GM21786 (cell line): ENCODE results near the gene DUSP10.

ENCODE experiments used
- ATAC-seq: cut with Tn5 transposase; IDR thresholded peaks from one replicate; pipeline ENCODE4 v1.9.1; 2021; ENCODE audit not compliant: unreplicated experiment

DUSP10 gene

DNA sequence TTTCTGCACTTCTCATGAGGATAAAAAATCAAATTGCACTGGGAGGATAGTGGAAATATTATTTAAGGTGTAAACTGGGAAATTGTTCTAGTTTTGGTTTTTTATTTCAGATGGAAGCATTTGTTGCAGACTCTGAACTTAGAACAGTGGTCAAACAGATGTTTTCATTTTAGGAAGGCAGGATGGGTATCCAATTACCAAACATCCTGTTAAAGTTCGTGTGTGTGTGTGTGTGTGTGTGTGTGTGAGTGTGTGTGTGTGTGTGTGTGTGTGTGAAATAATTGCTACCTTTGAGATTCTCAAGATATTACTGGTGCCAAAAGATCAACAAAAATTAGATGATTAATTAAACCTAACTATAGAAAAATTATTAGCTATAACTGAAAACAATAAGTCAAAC, 24.3 kb upstream of the DUSP10 start:
- no peak for ATAC-seq

DNA sequence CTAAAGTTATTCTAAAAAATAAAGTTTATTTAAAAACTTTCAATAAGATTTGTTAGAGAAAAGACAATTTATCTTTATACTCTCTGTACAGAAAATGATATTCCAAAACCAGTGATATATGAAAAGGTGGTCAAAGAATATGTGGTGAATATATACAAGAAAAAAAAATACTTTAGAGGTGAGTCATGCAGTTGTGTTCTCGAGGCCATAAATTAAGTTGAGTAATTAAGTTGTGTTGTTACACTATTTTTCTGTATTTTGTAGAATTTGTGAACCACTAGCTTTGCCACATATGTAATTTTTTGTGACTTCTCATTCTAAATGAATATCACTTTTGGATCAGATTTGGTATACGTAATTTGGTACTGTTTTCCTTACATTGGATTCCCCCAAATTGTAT, 23.6 kb upstream of the DUSP10 start:
- ATAC-seq: no peak

DNA sequence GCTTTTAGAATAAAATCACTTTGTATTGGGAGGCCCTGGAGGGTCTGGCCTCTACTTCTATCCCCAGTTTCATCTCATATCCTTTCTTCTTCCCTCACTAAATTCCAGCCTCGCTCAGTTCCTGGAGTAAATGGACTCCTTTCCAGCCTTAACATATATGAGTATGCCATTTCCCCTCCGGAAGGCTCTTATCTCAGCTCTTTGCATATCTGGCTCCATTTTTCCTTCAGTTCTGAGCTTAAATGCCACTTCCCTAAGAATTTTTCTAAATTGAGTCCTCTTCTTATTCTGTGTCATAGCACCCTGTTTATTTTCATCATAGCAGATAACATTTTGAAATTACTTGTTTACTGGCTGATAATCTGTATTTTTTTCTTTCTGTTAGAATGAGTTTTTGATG, 20.2 kb upstream of the DUSP10 start:
- ATAC-seq: no peak

DNA sequence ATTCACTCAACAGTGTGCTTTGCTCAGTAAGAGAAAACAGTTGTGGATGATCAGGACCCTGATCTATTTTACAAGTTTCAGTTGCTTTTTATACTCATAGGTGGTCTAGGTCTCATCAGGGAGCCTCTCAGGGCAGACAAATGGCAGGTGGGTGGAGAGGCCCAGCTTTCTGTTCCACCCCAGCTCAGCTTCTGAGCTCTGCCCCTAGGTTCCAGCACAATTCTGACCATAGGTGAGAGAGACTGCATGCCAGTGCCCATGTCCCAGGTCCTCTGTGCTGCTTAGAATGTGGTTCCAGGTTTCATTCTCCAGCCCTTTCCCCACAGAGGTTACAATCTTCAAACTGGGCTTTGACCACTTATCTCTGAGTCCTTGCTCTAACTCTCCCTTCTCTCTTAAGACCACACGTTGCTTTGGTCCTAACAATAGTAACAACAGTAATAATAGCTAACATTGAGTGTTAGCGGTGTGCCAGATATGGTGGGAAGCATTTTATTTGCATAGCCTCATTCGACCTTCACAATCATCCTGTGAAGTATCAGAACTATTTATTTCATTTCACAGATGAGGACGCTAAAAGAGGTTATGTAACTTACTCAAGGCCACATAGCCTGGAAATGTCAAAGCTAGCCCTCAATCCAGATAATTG, 19.6 kb upstream of the DUSP10 start:
- ATAC-seq: peak; percentile 61

DNA sequence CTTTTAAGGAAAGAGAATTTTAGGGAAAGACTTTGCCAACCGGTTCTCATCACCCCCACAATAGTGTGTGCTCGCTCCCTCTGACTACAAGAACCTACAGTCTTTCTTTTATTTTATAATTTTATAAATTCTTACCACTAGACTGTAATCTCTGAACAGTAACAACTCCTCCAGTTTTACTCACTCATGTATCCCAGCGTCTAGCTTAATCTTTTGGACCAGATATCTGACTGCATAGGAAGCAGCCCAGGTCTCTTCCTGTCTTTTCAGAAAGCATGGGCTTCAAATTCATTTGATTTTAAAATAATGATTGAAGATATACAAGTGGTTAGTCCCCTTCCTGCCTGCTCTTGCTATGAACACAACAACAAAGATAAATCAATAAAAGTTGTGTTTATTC, 19.0 kb upstream of the DUSP10 start:
- ATAC-seq: no peak

DNA sequence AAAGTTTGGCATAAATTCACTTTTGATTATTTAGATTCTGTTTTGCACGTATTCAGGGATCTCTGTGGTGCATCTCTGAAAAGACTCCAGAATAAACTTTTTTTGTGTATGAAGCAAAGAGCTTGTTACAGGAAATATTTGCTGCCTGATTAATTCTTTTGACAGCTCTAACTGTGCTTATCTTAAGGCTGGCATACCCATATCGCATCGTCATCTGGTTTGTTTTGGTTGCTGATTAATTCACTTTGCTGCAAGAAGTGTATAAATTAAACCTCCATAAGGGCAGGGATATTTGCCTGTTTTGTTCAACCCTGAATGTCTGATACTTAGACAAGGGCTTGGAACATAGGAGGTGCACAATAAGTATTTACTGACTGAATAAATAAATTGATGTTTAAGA, 17.5 kb upstream of the DUSP10 start:
- no peak for ATAC-seq

DNA sequence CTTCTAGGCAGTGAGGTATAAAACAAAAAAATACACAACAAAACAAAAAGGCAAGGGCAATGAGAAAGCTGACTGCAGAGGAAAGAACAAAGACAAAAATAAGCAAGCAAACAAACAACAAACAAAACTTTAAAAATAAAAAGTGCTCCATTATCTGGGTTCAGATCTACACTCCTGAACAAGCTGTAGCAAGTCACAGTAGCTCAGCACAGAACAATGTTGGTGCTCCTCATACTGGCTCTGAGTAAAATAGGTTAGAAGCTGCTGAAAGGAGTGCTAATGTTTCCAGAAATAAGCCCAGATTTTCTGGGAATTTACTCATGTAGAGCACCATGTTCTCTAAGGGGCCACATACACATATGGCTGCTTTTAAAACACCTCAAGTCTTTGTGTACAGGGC, 16.6 kb upstream of the DUSP10 start:
- ATAC-seq: no peak

DNA sequence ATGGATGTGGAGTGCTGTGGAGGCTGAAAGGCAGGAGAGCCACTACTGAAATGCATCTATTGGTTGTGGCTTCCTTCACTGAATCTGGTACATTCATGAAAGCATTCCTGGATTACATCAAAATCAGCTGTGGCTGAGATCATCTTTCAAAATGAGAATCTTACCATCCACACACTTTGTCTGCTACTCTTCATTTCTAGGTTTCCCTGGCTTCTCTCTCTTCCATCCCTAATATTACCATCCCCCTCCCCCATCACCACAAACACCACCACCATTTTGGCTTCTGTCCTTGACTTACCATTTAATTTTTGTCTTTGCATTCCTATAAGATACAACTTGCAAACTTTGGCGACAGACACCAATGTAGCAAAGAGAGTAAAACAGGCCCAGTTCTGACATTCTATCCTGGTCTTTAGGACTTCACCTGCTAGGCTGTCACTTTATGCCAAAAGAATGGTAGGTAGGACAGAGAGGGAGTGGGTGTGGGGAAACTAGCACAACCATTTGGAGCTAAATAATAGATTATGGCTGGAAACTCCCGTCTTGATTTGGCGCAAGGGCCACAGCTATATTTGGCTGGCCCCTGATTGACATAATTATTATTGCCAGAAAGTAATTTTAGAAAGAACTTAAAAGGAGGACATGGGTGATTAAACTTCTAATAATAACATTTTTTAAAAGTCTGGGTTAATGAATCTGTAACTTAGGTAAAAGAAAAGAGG, 15.1 kb upstream of the DUSP10 start:
- no peak for ATAC-seq

DNA sequence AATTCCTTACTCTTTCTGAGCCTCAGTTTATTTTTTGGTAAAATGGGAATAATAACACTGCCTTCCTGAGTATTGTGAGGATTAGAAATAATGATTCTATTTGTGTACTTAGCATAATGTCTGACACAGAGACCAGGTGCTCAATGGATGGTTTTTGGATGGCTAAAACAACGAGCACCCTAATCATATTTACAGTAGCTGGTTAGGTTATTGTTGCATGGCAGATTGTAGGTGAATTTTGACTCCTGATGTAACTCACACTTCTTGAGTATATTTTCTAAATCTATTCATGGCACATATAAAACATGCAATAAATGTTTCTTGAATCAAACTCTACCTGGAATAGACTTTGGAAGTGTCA, 11.9 kb upstream of the DUSP10 start:
- peak; percentile 24 for ATAC-seq

DNA sequence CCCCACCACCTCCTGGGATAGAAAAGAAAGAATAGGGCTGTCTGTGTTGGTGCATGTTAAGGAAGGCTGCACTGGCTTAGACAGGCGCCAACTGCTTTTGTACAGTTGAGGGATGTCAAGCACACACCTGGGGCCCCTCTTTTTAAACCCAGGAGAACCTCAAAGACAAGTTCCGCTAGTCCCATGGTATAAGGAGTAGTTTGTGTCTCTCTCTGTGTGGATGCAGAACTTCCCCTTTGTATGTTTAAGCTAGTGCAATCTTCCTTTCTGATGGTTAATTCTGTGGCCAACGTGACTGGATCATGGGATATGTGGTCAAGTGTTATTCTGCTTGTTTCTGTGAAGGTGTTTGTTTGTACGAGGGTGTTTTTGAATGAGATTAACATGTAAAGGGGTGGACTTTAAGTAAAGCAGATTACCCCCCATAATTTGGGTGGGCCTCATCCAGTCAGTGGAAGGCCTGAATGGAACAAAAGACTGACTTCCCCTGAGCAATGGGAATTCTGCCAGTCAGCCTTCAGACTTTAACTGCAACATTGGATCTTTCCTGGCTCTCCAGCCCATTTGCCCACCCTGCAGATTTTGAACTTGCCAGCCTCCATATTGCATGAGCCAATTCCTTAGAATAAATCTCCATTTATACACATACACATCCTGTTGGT, 9.5 kb upstream of the DUSP10 start:
- no peak for ATAC-seq

DNA sequence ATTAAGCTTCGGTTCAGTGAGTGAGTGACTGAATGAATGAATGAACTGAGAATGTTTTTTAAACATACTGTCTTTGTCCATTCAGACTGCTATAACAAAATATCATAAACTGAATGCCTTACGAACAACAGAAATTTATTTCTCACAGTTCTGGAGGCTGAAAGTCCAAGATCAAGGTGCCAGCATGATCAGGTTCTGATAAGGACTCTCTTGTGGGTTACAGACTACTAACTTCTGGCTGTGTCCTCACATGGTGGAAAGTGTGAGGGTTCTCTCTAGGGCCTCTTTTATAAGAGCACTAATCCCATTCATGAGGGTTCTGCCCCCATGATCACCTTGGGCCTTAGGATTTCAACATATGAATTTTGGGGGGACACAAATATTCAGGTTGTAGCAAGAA, 7.1 kb upstream of the DUSP10 start:
- ATAC-seq: no peak

DNA sequence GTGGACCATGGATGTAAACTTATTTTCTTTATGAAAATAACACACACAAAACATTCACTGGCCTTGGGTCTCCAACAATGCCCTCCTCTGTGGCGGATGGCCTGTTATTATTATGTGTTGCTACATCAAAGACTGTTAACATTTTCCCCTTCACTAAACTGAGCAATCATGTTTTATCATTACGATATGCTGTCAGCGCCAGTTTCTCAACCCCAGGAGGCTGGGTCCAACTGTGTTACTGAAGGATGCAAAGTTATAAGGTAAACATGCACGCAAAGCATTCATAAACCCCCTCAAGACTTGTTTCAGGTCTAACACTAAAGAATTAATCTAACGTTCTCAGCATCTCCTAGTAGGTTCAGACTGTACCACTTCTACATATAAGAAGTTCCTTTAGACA, 6.0 kb upstream of the DUSP10 start:
- ATAC-seq: no peak

DNA sequence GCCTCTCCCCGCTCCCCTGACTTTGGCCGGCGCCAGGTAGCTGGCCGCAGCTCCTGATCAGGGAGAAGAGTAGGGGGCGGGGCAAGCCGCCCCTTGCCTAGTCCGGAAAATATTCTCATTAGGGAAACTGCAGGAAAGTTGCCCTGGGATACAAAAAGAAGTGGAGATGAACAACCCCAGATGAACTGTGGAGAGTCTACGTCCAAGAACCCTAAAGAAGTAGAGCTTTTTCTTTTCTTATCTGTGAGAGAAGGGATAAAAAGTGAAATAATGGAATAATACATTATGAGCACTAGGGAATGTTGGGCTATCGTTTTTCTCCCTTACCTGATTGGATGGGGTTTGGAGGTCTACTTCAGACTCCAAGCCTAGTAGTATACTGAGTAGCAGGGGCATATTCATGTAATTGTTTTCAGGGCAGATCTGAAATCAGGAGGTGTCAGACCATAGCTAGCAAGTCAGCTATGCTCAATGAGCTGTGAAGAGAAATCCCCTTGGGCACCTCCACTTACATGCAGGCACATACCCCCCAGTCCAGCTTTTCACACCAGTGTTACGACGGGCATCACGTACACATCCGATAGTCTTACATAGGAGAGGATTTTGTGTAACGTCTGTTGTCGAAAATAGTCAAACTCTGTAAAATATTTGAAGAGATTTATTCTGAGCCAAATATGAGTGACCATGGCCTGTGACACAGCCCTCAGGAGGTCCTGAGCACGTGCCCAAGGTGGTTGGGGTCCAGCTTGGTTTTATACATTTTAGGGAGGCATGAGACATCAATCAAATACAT, 1.7 kb upstream of the DUSP10 start:
- ATAC-seq: peak; percentile 29

DNA sequence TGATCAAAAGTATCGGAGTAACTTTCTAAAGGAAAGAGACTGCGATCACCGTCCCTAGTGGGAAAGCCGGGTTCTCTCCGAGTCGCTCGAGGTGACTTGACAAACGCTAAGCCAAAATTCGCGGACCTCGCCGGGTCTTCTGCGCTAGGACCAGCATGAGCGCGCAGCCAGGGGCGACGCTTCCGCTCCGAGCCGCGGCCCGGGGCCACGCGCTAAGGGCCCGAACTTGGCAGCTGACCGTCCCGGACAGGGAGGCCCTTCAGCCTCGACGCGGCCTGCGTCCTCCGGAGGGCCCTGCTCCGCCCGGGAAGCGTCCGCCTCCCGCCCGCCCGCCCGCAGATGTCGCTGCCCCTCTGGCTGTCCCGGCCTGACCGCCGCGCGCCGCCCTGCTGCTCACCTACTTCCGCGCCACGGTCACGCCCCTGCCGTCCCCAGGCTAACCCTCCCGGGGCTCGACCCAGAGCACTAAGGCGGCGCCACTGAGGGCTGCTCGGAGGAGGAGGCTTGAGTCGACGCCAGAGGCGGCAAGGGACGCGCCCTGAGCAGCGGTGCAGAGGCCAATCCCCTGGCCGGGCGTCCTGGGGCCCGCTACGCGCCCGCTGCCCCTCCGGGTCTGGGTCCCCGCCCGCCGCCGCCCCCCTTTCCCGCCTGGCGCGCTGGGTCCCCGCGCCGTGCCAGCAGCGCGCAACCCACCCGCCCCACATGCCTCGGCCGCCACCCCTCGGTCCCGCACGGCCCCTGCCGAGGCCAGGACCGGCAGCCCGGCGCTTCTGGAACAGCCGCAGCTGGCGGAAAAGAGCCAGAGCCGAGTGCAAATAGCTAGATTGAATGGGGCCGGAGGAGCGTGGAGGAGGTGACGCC, 896 bp upstream of the DUSP10 start:
- ATAC-seq: peak; percentile 35

DNA sequence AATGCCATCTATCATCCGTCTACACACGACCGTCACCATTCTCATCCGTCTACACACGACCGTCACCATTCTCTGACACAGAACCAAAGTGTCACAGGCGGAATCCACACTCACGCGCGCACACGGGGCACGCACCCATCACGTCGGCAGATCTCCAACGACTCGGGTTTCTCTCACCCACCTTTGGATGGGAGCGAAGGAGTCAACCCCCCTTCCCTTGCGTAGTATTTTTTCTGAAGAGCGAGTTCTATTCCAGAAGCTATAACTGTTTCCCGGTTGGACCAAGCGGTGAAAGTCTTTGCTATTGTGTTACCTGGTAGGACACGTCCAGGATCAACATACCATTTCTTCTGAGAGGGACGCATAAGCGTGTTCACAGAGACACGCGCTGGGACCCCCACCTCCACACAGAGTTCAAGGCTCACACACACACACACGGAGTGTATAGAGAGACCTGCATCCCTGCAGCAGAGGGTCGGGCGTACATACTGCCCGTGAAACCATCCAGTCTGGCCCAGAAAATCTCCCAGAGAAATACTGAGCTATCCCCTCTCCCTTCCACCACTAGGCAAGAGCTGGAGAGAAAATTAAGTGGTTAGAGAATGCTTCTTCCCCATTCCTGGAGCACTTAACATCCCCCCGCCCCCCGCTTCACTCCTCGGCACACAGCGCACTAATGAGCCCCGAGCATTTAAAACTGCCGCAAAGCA, 741 bp downstream of the DUSP10 start:
- ATAC-seq: no peak

DNA sequence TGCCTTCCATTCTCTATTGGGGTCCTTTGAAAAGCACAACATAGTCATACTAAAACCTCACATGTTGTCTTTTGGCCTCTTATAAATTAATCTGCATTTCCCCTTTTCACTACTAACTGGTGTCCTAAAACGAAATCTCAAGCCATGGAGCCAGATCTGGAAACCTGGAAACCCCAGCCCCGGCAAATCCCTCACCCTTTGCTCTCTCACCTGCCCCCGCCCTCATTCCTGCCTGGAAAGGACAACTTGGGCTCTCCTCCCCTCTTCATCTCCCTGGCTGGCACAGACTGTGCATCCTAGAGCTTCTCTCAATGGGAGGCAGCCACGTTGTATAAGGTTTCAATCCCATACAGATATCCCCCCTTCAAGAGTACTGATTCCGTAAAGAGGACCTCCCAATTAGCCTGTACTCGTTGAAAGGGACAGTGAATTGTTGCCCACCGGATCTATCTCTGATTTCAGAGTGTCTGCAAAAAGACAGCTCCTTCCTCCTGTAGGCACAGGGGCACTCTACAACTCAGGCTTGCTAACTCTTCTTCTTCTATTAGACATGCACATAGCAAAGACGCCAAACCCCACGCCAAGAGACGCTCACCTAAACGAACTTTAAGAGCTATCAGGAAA, 1.4 kb downstream of the DUSP10 start:
- ATAC-seq: no peak

DNA sequence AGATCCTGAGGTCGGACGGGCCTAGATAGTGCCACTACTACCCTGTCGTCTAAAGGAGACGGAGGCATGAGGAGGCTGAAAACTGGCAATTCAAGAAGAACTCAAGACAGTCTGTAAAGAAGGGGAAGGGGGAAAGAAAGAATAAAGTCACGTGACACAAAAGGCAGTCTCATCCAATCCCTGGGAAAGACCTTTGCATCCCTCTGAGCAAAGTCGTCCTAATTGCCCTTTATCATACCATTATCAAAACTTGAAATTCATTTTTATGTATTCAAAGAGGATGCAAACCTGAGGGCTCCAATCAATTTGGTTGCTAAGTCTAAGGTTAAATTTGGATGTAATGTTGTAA, 2.2 kb downstream of the DUSP10 start:
- no peak for ATAC-seq

DNA sequence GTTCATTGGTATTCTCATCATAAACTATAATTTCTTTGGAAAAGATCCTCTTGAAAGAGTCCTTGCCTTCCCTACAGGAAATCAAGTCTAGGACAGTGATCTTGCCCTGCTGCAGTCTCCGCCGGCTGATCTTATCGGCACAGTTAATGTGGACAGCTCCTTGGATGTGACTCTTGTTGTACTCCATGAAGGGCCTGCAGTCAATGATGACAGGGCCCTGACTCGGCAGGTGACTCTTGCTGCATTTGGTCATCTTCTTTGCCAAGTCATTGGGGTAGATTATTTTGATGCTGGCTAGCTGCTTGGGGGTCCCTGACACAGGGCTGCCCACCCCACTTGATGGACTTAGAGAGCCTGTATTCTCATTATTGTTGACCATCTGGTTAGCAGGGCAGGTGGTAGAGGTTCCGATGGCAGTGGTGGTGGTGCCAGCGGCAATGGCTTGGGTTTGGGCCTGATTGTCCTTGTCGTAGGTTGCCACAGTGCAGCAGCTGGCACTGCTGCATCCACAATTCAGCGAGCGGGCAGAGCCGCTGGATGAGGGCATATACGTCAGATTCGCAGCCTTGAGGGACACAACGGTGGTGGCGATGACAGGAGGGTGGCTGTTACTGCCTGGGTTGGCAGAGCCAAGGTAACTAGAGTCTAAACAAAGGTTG, 2.7 kb downstream of the DUSP10 start:
- no peak for ATAC-seq

DNA sequence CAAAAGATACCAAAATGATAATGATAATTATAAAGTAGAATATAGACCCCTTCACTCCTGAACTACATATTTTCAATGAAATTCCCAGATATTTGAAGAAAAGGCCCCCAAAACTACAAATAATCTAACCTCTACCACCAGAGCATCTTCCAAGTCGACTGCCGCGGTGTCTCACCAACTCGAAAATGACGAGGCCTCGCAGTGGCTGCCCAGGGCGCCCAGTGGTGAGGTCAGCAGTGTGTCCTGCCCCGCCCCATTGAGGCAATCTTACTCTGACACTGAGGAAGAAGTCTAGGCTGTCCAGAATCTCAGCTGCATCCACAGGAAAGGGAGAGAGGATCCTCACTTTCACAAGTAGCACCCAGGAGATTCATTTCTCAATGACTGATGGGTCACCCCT, 5.2 kb downstream of the DUSP10 start:
- ATAC-seq: no peak
